Left renal cortex interstitium (tissue), 4 donors: ENCODE results near the gene CAPZA1. TPM values are rescaled to one million over a fixed set of nuclear protein-coding genes. Genes with fewer than 3 reads are reported as not detected.
"Not testable (repeated sequence)": the region's sequence is repeated elsewhere in the genome, so short reads cannot be mapped to it uniquely, and the experiment has no call there.

Experiments used
- DNase-seq, 4 donors: peaks; one replicate each; pipeline ENCODE4 v3.0.0-alpha.2; 2013; ENCODE audit warnings: low read depth in 4 of 4, low spot score in 2 of 4, missing footprints in 1 of 4
- polyA plus RNA-seq, 4 donors: library from polyadenylated mRNA; unstranded; fragments of 120-200 nt; gene quantifications; one replicate each; pipeline ENCODE4 v1.2.1, GENCODE V29; 2013; ENCODE audit not compliant: insufficient read length in 4 of 4

The CAPZA1 gene
- 100 to 1,000 TPM; 125 to 145 (median 132) TPM for polyA plus RNA-seq

GRCh38 chr1:112619518-112620376 is at the start of gene CAPZA1:
Gene CAPZA1, plus strand, starts transcription at chr1:112619832. Its CDS starts 13 bp downstream, at chr1:112619845.
- DNase-seq, result peak; percentile 76 to 85 (median 79)

- no peak for DNase-seq
Measured at GRCh38 chr1:112575154-112575804, 44.4 kb upstream of the CAPZA1 start.

GRCh38 chr1:112576240-112576639 is 43.4 kb upstream of the CAPZA1 start:
- DNase-seq, result no peak

- no peak for DNase-seq
Measured at GRCh38 chr1:112579801-112580510, 39.7 kb upstream of the CAPZA1 start.

GRCh38 chr1:112581586-112582192 is 37.9 kb upstream of the CAPZA1 start:
- DNase-seq, result no peak

GRCh38 chr1:112583366-112583765 is 36.3 kb upstream of the CAPZA1 start:
- DNase-seq, result no peak

GRCh38 chr1:112589766-112590165 is 29.9 kb upstream of the CAPZA1 start:
- no peak for DNase-seq

- DNase-seq, result no peak
Measured at GRCh38 chr1:112594208-112594876, 25.3 kb upstream of the CAPZA1 start.

- DNase-seq, result no peak
Measured at GRCh38 chr1:112599477-112599876, 20.2 kb upstream of the CAPZA1 start.

- DNase-seq, result no peak
Measured at GRCh38 chr1:112603012-112603411, 16.6 kb upstream of the CAPZA1 start.

GRCh38 chr1:112603541-112603940 is 16.1 kb upstream of the CAPZA1 start:
- DNase-seq, result no peak

- DNase-seq, result no peak
Measured at GRCh38 chr1:112605633-112606327, 13.9 kb upstream of the CAPZA1 start.

GRCh38 chr1:112614460-112615065 is 5.1 kb upstream of the CAPZA1 start:
- no peak for DNase-seq

GRCh38 chr1:112618114-112618720 is 1.4 kb upstream of the CAPZA1 start:
- peak in 2 of 4 donors; percentile 15 to 21 for DNase-seq

GRCh38 chr1:112618721-112619517 is 713 bp upstream of the CAPZA1 start, which contains the start of gene ST7L:
Gene ST7L, minus strand, starts transcription at chr1:112619141. Its CDS starts 28 bp downstream, at chr1:112619113.
- DNase-seq, result peak in 3 of 4 donors; percentile 49 to 75 (median 71)

GRCh38 chr1:112620377-112620695 is 704 bp downstream of the CAPZA1 start:
- peak in 2 of 4 donors; percentile 17 to 21 for DNase-seq

GRCh38 chr1:112624493-112624892 is 4.9 kb downstream of the CAPZA1 start:
- not testable (repeated sequence) for DNase-seq

- DNase-seq, result no peak
Measured at GRCh38 chr1:112625696-112626095, 6.1 kb downstream of the CAPZA1 start.
